ENCODE results near the gene BPHL. TPM values are rescaled to one million over a fixed set of nuclear protein-coding genes. Genes with fewer than 3 reads are reported as not detected.

Gene BPHL
- total RNA-seq, 4 donors from 2014 or later: 6.3 to 8.3 (median 7.3) TPM

DNA sequence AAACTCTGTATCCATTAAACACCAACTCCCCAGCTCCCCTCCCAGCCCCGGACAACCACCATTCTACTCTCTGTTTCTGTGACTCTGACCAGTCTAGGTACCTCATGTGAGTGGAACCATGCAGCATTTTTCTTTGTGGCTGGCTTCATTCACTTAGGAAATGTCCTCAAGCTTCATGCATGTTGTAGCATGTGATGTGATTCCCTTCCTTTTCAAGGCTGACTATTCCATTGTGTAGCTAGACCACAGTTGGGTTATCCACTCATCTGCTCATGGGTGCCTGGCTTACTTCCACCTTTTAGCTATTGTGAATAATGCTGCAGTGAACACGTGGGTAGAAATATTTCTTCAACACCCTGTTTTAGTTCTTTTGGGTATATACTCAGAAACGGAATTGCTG lies 8.8 kb upstream of the BPHL start:
- WGBS: 70% methylated on average over 3 of the region's 3 CpGs
- H3K27me3 ChIP-seq: no peaks in the 10 kb centered on the region
- no peak overlapping the region for H3K27ac ChIP-seq (replicated peaks in 1 of 4)
- no peak for DNase-seq (ENCODE audit: extremely low spot score)
- TF ChIP-seq POLR2AphosphoS5 (IDR thresholded peaks at IDR 0.05) (no peak), EP300 (IDR thresholded peaks at IDR 0.05) (no peak), POLR2A (IDR thresholded peaks at IDR 0.05; ENCODE audit: low read depth) (no peak)
- TF ChIP-seq, protein P1, sequence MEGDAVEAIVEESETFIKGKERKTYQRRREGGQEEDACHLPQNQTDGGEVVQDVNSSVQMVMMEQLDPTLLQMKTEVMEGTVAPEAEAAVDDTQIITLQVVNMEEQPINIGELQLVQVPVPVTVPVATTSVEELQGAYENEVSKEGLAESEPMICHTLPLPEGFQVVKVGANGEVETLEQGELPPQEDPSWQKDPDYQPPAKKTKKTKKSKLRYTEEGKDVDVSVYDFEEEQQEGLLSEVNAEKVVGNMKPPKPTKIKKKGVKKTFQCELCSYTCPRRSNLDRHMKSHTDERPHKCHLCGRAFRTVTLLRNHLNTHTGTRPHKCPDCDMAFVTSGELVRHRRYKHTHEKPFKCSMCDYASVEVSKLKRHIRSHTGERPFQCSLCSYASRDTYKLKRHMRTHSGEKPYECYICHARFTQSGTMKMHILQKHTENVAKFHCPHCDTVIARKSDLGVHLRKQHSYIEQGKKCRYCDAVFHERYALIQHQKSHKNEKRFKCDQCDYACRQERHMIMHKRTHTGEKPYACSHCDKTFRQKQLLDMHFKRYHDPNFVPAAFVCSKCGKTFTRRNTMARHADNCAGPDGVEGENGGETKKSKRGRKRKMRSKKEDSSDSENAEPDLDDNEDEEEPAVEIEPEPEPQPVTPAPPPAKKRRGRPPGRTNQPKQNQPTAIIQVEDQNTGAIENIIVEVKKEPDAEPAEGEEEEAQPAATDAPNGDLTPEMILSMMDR (IDR thresholded peaks at IDR 0.05): no peak
- peaks cover 49 to 99% (median 91%) of the 10 kb centered on the region in 4 donors for H3K36me3 ChIP-seq
- intact Hi-C loops (cut with DNase I): no loop called here
- H3K4me3 ChIP-seq: no peak overlapping the region
- no peaks in the 10 kb centered on the region for H3K4me1 ChIP-seq
- H3K9me3 ChIP-seq: no peaks in the 10 kb centered on the region

DNA sequence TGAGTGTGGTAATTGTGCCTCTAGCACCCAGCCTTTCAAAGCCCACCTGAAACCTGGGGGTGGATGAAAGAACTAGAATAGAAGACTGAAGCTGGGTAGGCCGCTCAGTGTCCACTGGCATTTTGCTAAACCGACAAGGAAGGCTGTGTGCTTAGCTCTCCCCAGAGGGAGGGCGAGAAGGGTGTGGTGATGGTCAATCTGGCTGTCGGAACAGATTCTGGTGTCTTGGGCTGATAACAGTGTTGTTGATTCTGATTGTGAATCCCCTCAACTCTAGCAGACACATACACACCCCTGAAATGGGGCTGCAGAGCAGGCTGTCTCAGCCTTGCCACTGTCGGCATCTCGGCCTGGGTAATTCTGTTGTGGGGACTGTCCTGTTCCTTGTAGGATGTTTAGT lies 4.1 kb upstream of the BPHL start:
- peaks cover 21 to 61% (median 55%) of the 10 kb centered on the region in 4 donors for H3K36me3 ChIP-seq

DNA sequence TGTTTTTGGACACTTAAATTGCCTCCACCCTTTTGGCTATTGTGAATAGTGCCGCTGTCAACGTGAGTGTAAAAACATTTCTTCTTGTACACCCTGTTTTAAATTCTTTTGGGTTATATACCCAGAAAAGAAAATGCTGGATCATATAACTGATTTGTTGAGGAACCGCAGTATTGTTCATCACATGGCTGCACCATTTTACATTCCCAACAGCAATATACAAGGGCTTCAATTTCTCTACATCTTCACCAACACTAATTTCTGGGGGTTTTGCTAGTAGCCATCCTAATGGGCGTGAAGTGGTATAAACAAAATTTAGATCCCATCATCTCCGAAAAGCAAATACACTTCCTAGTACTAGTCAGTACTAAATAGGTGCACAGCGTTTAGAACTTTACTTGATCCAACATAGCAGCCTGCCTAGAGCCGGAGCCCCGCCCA lies 579 bp upstream of the BPHL start:
- DNase-seq (ENCODE audit: extremely low spot score): no peak
- Histone ChIP-seq H3K9me3 (no peaks in the 10 kb centered on the region), H3K36me3 (peaks cover 17 to 27% (median 25%) of the 10 kb centered on the region in 4 donors), H3K4me3 (peak overlapping the region; percentile 78 to 97 (median 92)), H3K4me1 (peaks cover 6 to 16% (median 16%) of the 10 kb centered on the region in 4 donors), H3K27me3 (no peaks in the 10 kb centered on the region), H3K27ac (replicated peaks in 1 of 4) (peak overlapping the region; percentile 87 to 94 (median 88))
- intact Hi-C loops (cut with DNase I): loop anchor here (1.0 kb wide), 1 partner anchor 119 kb away; the partner anchor contains the start of gene NQO2
- WGBS: 19% methylated on average over 7 of the region's 8 CpGs
- no peak for TF ChIP-seq POLR2AphosphoS5 (IDR thresholded peaks at IDR 0.05)
- TF ChIP-seq, protein P1 (IDR thresholded peaks at IDR 0.05): no peak
- TF ChIP-seq POLR2A (IDR thresholded peaks at IDR 0.05; ENCODE audit: low read depth): no peak
- TF ChIP-seq EP300 (IDR thresholded peaks at IDR 0.05): no peak

More for the DNA sequence above, 4.1 kb upstream of the BPHL start:
- Histone ChIP-seq H3K4me3 (no peak overlapping the region), H3K9me3 (no peaks in the 10 kb centered on the region), H3K4me1 (peaks cover 6 to 13% (median 12%) of the 10 kb centered on the region in 4 donors), H3K27me3 (no peaks in the 10 kb centered on the region), H3K27ac (replicated peaks in 1 of 4) (no peak overlapping the region)
- DNase-seq (ENCODE audit: extremely low spot score): no peak
- WGBS: 91% methylated on average over 5 of the region's 6 CpGs
- TF ChIP-seq EP300 (IDR thresholded peaks at IDR 0.05): no peak
- TF ChIP-seq, protein P1 (IDR thresholded peaks at IDR 0.05): no peak
- no peak for TF ChIP-seq POLR2A (IDR thresholded peaks at IDR 0.05; ENCODE audit: low read depth)
- TF ChIP-seq POLR2AphosphoS5 (IDR thresholded peaks at IDR 0.05): no peak
- intact Hi-C loops (cut with DNase I): no loop called here

DNA sequence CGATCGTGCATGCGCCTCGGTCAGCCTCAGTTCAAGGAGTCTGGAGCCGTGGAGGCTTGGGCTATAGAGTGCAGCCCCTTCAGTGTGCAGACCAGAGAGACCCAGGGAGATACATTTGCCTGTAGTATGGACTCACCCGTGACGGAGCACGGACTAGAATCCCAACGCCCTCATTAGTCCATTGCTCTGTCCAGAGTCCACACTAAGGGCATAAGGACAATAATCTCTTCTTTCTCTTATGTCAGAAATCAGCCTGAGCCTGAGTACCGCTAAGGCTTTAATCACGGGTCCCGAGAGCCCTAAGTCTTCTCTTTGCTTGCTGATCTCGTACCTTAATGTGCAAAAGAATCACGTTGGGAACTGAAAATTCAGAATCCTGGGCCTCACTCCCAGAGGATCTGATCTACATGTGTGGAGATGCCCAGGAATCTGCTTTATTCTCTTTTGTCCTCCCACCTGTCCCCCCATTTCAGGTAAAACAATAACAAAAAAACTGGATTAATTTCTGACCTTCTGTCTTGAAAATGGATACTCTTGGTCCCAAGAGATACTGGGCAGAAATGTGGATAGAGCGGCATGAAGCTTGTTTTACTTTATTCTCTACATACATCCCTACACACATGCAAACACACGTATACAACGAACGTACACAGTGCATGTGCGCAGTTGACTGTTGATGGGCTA lies 671 bp downstream of the BPHL start:
- intact Hi-C loops (cut with DNase I): no loop called here
- Histone ChIP-seq H3K36me3 (peaks cover 4 to 14% (median 13%) of the 10 kb centered on the region in 4 donors), H3K27me3 (no peaks in the 10 kb centered on the region), H3K4me1 (peaks cover 6 to 16% (median 16%) of the 10 kb centered on the region in 4 donors), H3K4me3 (peak overlapping the region; percentile 78 to 97 (median 92)), H3K27ac (replicated peaks in 1 of 4) (peak overlapping the region; percentile 87 to 94 (median 88)), H3K9me3 (no peaks in the 10 kb centered on the region)
- 31% methylated on average over 14 of the region's 19 CpGs for WGBS
- DNase-seq (ENCODE audit: extremely low spot score): no peak
- TF ChIP-seq POLR2AphosphoS5 (IDR thresholded peaks at IDR 0.05) (no peak), POLR2A (IDR thresholded peaks at IDR 0.05; ENCODE audit: low read depth) (no peak), EP300 (IDR thresholded peaks at IDR 0.05) (no peak)
- TF ChIP-seq, protein P1 (IDR thresholded peaks at IDR 0.05): no peak
